ENCODE measurements around the gene SLC7A7.

DNA sequence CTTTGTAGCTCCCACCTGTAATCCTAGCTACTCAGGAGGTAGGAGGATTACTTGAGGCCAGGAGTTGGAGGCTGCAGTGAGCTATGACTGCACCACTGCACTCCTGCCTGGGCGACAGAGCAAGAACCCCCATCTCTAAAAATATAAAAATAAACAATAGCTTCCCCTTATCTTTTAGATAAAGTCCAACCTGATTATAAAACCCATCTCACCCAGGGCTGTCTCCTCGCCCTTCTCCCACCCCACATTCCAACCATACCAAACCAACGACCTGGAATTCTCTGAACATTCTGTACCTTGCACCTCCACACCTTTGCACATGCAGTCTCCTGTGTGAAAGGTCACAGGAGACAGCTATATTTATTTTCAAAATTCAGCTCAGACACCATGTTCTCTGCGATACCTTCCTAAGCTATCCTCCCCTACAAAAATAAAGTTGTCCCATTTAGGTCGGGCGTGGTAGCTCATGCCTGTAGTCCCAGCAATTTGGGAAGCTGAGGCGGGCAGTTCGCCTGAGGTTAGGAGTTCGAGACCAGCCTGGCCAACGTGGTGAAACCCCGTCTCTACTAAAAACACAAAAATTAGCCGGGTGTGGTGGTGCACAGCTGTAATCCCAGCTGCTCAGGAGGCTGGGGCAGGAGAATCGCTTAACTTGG, 7.7 kb downstream of the SLC7A7 start:
- no peak; the same call in 1 of the 2 replicates for TF ChIP-seq RFXAP (CRISPR knock-in tag; IDR thresholded peaks at IDR 0.05; ENCODE audit: borderline replicate concordance)
- no peak for TF ChIP-seq CBX2 (IDR thresholded peaks at IDR 0.05; ENCODE audit: low read depth, low read length)
- no peak for TF ChIP-seq CBX2 (CRISPR knock-in tag; IDR thresholded peaks at IDR 0.05; ENCODE audit: low read depth)
- no peak for TF ChIP-seq UBTF (CRISPR knock-in tag; IDR thresholded peaks at IDR 0.05)
- TF ChIP-seq NCOA2 (CRISPR knock-in tag; IDR thresholded peaks at IDR 0.05) = peak; percentile 71
- TF ChIP-seq ZBTB7A (CRISPR knock-in tag; IDR thresholded peaks at IDR 0.05) = no peak
- TF ChIP-seq, protein P1, sequence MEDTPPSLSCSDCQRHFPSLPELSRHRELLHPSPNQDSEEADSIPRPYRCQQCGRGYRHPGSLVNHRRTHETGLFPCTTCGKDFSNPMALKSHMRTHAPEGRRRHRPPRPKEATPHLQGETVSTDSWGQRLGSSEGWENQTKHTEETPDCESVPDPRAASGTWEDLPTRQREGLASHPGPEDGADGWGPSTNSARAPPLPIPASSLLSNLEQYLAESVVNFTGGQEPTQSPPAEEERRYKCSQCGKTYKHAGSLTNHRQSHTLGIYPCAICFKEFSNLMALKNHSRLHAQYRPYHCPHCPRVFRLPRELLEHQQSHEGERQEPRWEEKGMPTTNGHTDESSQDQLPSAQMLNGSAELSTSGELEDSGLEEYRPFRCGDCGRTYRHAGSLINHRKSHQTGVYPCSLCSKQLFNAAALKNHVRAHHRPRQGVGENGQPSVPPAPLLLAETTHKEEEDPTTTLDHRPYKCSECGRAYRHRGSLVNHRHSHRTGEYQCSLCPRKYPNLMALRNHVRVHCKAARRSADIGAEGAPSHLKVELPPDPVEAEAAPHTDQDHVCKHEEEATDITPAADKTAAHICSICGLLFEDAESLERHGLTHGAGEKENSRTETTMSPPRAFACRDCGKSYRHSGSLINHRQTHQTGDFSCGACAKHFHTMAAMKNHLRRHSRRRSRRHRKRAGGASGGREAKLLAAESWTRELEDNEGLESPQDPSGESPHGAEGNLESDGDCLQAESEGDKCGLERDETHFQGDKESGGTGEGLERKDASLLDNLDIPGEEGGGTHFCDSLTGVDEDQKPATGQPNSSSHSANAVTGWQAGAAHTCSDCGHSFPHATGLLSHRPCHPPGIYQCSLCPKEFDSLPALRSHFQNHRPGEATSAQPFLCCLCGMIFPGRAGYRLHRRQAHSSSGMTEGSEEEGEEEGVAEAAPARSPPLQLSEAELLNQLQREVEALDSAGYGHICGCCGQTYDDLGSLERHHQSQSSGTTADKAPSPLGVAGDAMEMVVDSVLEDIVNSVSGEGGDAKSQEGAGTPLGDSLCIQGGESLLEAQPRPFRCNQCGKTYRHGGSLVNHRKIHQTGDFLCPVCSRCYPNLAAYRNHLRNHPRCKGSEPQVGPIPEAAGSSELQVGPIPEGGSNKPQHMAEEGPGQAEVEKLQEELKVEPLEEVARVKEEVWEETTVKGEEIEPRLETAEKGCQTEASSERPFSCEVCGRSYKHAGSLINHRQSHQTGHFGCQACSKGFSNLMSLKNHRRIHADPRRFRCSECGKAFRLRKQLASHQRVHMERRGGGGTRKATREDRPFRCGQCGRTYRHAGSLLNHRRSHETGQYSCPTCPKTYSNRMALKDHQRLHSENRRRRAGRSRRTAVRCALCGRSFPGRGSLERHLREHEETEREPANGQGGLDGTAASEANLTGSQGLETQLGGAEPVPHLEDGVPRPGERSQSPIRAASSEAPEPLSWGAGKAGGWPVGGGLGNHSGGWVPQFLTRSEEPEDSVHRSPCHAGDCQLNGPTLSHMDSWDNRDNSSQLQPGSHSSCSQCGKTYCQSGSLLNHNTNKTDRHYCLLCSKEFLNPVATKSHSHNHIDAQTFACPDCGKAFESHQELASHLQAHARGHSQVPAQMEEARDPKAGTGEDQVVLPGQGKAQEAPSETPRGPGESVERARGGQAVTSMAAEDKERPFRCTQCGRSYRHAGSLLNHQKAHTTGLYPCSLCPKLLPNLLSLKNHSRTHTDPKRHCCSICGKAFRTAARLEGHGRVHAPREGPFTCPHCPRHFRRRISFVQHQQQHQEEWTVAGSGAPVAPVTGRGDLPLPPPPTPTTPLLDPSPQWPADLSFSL (CRISPR knock-in tag; IDR thresholded peaks at IDR 0.05) = no peak

Measured in HepG2 (cell line).